ENCODE measurements around the gene BAHCC1.

- TF ChIP-seq YY1 (IDR thresholded peaks at IDR 0.05; ENCODE audit: low read depth): no peak
- TF ChIP-seq TAF1 (IDR thresholded peaks at IDR 0.05; ENCODE audit: low read depth): no peak
- no peak for TF ChIP-seq MAX (IDR thresholded peaks at IDR 0.05)
- TF ChIP-seq RAD21 (IDR thresholded peaks at IDR 0.05; ENCODE audit: low read depth): no peak
- TF ChIP-seq EGR1 (IDR thresholded peaks at IDR 0.05): no peak
- no peak for TF ChIP-seq EP300 (IDR thresholded peaks at IDR 0.05; ENCODE audit: borderline replicate concordance)
Observed at GRCh38 chr17:81470944-81471817, 75.9 kb downstream of the BAHCC1 start.
